Chondrocyte (in vitro differentiated cells): ENCODE results near the gene SEMA4B. TPM values are rescaled to one million over a fixed set of nuclear protein-coding genes. Genes with fewer than 3 reads are reported as not detected.

Experiments
- DNase-seq: peaks from one replicate; pipeline ENCODE4 v3.0.0; 2021; ENCODE audit warnings: mixed read lengths, low spot score
- H3K27ac Mint-ChIP-seq: one replicate; pipeline ENCODE4 v1.8.0; 2021; ENCODE audit warnings: mild to moderate bottlenecking, moderate library complexity, mixed read lengths; ENCODE audit not compliant: unreplicated experiment
- H3K27me3 Mint-ChIP-seq: 2 replicates; pipeline ENCODE4 v1.8.0; 2021; ENCODE audit warnings: low read depth, mixed read lengths
- H3K36me3 Mint-ChIP-seq: 2 replicates; pipeline ENCODE4 v1.8.0; 2021; ENCODE audit warnings: low read depth, mixed read lengths
- H3K4me1 Mint-ChIP-seq: 2 replicates; pipeline ENCODE4 v1.8.0; 2021; ENCODE audit warnings: low read depth, mild to moderate bottlenecking, mixed read lengths
- H3K4me3 Mint-ChIP-seq: one replicate; pipeline ENCODE4 v1.8.0; 2021; ENCODE audit warnings: mild to moderate bottlenecking, moderate library complexity, mixed read lengths; ENCODE audit not compliant: unreplicated experiment
- H3K9me3 Mint-ChIP-seq: 2 replicates; pipeline ENCODE4 v1.8.0; 2021; ENCODE audit warnings: low read depth, mixed read lengths
- CTCF ChIP-seq: fragments of 200-600 bp; sonication (generic); IDR thresholded peaks from 2 replicates; pipeline ENCODE4 v1.5.0; 2021; ENCODE audit warnings: antibody characterized with exemption, mild to moderate bottlenecking, moderate library complexity
- total RNA-seq: library from RNA; stranded (reverse); gene quantifications from 3 replicates; pipeline ENCODE4 v1.2.1, GENCODE V29; 2021

Gene SEMA4B
- total RNA-seq, 1 donor from 2014 or later: 10.5 TPM

GRCh38 chr15:90210593-90210992, 9.5 kb downstream of the SEMA4B start:
- Mint-ChIP-seq H3K27ac (no peak overlapping the region), H3K9me3 (no peaks in the 10 kb centered on the region), H3K27me3 (no peaks in the 10 kb centered on the region), H3K36me3 (peaks cover 4% of the 10 kb centered on the region), H3K4me1 (peaks cover 7% of the 10 kb centered on the region), H3K4me3 (no peak overlapping the region)
- TF ChIP-seq CTCF: no peak
- DNase-seq: no peak

DNA sequence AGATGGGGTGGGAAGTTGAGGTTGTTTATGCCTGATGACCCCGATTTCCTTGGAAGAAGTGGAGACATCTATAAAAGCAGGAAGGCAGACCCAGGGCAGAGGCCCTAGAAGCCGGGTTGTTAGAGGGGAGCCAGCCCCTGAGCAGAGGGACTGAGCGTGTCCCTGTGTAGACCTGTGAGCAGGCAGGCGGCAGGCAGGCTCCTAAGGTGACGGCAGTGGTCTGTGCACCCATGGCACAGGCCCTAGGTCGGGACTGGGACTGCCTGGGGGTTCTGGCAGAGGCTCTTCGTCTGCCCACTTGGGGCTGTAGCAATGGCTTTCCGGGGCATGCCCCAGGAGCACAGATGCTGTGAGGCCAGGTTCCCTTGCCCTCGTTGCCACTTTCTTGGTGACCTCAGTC, 9.9 kb downstream of the SEMA4B start:
- H3K27ac Mint-ChIP-seq: no peak overlapping the region
- H3K4me1 Mint-ChIP-seq: peaks cover 7% of the 10 kb centered on the region
- no peaks in the 10 kb centered on the region for H3K9me3 Mint-ChIP-seq
- TF ChIP-seq CTCF: no peak
- H3K36me3 Mint-ChIP-seq: peaks cover 4% of the 10 kb centered on the region
- no peak overlapping the region for H3K4me3 Mint-ChIP-seq
- no peak for DNase-seq
- no peaks in the 10 kb centered on the region for H3K27me3 Mint-ChIP-seq

DNA sequence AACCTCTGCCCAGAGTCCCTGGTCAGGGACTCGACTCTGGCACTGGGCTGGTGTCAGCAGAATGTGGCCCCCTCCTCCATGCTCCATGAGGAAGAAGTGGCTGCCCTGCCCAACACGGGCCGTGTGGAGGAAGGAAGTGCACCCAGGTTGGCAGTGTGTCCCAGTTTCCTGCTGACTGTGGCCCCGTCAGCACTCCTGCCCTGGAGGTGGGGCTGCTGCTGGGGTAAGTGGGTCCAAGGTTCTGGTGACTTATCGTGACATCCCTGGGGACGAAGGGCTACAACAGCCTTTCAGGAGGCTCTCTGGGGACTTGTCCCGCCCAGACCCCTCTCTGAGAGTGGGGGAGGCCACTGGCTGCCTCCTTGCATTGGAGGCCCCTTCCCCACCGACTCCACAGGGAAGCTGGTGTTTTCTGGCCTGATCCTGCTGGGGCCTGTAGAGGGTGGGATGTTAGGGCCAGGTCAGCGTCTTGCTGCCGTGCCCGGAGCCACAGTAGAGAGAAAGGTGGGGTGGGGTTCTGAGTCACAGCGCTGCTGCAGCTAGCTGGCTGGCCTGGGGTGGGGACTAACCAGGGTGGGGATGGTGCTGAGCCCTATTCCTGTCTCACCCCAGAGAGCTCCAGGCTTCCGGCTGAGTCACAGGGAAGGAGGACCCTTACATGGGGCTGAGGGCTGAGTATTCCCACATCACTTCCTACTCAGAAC, 10.5 kb downstream of the SEMA4B start:
- Mint-ChIP-seq H3K36me3 (peaks cover 4% of the 10 kb centered on the region), H3K9me3 (no peaks in the 10 kb centered on the region), H3K4me1 (peaks cover 7% of the 10 kb centered on the region), H3K4me3 (no peak overlapping the region), H3K27me3 (no peaks in the 10 kb centered on the region), H3K27ac (no peak overlapping the region)
- DNase-seq: no peak
- TF ChIP-seq CTCF: no peak

DNA sequence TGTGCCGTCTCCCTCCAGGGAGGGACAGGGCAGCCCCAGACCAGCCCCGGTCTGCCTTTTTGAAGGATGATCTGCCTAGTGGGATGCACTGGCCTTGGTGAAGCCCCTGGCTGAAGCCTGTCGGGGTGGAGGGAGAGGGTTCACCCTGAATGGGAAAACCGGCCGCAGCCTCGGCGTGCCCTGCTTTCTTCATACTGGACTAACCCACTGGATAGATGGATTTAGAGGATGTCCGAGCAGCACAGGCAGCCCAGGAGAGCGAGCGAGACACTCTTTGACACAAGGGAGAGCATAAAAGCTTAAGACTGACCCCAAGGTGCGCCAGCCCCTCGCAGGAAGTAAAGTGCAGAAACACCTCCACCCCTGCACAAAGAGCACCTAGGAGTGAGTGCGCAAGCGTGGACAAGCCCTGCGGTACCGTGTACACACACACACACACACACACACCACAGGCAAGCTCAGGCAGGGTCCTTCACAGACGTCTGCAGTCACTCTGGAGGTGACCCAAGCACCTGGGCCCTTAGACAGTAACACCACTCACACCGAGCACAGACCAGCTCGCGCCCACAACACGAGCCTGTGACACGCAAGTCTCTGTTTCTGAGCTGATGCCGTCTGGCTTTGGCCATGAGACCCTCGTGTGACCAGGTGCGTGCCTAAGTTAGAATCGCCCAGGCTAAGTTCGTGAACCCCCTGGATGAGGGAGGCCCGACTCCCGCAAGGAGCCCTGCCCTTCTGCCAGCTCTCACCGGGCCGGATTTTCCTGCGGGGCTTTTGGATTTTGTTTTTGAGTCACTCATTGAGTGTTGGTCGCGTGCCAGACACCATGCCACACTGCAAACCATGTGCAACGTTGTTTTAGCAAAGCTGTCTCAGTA, 11.3 kb downstream of the SEMA4B start:
- H3K4me3 Mint-ChIP-seq: no peak overlapping the region
- H3K4me1 Mint-ChIP-seq: peaks cover 7% of the 10 kb centered on the region
- peaks cover 4% of the 10 kb centered on the region for H3K36me3 Mint-ChIP-seq
- TF ChIP-seq CTCF: no peak
- H3K9me3 Mint-ChIP-seq: no peaks in the 10 kb centered on the region
- no peaks in the 10 kb centered on the region for H3K27me3 Mint-ChIP-seq
- H3K27ac Mint-ChIP-seq: no peak overlapping the region
- no peak for DNase-seq

- Mint-ChIP-seq H3K36me3 (peaks cover 4% of the 10 kb centered on the region), H3K27ac (peak overlapping the region; percentile 45), H3K27me3 (no peaks in the 10 kb centered on the region), H3K9me3 (no peaks in the 10 kb centered on the region), H3K4me1 (peaks cover 7% of the 10 kb centered on the region), H3K4me3 (no peak overlapping the region)
- DNase-seq: no peak
- TF ChIP-seq CTCF: no peak
Measured at GRCh38 chr15:90213122-90213817, 12.1 kb downstream of the SEMA4B start.
